Stimulated activated naive CD8-positive, alpha-beta T cell treated with anti-CD3 and anti-CD28 coated beads, Interleukin-15, Interleukin-2, amounts not matched to agents 100 ng/mL and 50 ng/mL, for 24 hours (primary cell): ENCODE results near the gene ZNF791.
A peak's percentile ranks its signal among the peaks of the same experiment; 100 is the strongest.
"Not testable (repeated sequence)": the region's sequence is repeated elsewhere in the genome, so short reads cannot be mapped to it uniquely, and the experiment has no call there.

ENCODE experiments used
- H3K27ac Mint-ChIP-seq: one replicate; pipeline ENCODE4 v1.8.0; 2021; ENCODE audit warnings: mild to moderate bottlenecking, mixed read lengths
- H3K27me3 Mint-ChIP-seq: one replicate; pipeline ENCODE4 v1.8.0; 2021; ENCODE audit warnings: mixed read lengths
- H3K36me3 Mint-ChIP-seq: one replicate; pipeline ENCODE4 v1.8.0; 2021; ENCODE audit warnings: low read depth, mixed read lengths
- H3K4me1 Mint-ChIP-seq: one replicate; pipeline ENCODE4 v1.8.0; 2021; ENCODE audit warnings: low read depth, mixed read lengths
- H3K4me3 Mint-ChIP-seq: one replicate; pipeline ENCODE4 v1.8.0; 2021; ENCODE audit warnings: mild to moderate bottlenecking, mixed read lengths
- H3K9me3 Mint-ChIP-seq: one replicate; pipeline ENCODE4 v1.8.0; 2021; ENCODE audit warnings: mixed read lengths

ZNF791 gene

DNA sequence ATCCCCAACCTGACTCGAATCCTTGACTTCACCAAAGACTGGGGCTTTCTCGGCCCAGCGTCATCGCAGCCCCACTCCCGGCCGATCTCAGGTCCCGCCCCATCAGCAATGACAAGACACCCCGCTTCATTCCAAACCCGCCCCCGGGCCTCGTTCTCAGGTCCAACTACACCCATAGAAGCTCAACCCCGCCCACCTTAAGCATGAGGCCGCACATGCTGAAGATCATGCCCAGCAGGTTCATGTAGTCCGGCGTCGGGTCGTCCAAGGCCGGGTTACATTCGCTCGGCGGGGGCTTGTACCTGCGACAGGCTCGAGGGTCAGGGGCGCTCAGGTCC lies 58.2 kb downstream of the ZNF791 start:
- Mint-ChIP-seq H3K36me3 (peaks cover 28% of the 10 kb centered on the region), H3K27me3 (no peaks in the 10 kb centered on the region), H3K27ac (peak overlapping the region; percentile 100), H3K9me3 (no peaks in the 10 kb centered on the region), H3K4me1 (peaks cover 62% of the 10 kb centered on the region), H3K4me3 (peak overlapping the region; percentile 92)

DNA sequence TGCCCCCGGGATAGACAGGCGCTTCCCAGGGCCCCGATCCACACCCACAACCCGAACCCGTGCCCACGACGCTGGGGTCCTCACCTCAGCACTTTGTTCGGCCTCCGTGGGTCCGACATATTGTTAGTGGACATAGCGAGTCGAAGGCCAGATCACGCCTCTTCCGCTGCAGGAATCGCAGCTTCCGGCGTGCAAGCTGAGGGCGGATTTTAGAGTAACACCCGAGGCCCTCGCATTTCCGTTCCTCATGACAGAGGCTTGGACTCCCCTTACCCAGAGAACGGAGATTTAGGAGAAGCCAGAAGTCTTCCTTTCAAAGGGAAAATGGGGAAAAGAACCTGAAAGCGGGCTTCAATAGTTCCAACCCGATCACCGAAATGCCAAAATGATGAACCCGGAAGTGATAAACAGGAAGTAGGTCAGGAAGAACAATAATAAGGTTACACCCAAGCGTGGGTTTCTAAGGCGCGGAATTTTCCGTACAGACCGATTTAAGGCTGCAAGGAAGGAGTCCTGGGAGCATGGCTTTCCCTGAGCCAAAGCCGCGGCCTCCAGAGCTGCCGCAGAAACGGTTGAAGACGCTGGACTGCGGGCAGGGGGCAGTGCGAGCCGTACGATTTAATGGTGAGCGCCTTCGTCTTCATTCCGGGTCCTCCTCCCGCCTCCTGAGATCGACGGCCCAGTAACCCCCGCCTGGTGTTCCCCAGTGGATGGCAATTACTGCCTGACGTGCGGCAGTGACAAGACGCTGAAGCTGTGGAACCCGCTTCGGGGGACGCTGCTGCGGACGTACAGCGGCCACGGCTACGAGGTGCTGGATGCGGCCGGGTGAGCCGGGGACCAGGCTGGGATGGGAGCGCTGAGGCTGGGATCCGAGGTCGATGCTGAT lies 58.8 kb downstream of the ZNF791 start:
- Mint-ChIP-seq H3K9me3 (no peaks in the 10 kb centered on the region), H3K4me1 (peaks cover 56% of the 10 kb centered on the region), H3K4me3 (peak overlapping the region; percentile 92), H3K36me3 (peaks cover 27% of the 10 kb centered on the region), H3K27ac (peak overlapping the region; percentile 100), H3K27me3 (no peaks in the 10 kb centered on the region)

- Mint-ChIP-seq H3K36me3 (peaks cover 20% of the 10 kb centered on the region), H3K27me3 (no peaks in the 10 kb centered on the region), H3K4me1 (peaks cover 48% of the 10 kb centered on the region)
These were observed 59.6 kb downstream of the ZNF791 start for GRCh38 chr19:12670159-12670928.

DNA sequence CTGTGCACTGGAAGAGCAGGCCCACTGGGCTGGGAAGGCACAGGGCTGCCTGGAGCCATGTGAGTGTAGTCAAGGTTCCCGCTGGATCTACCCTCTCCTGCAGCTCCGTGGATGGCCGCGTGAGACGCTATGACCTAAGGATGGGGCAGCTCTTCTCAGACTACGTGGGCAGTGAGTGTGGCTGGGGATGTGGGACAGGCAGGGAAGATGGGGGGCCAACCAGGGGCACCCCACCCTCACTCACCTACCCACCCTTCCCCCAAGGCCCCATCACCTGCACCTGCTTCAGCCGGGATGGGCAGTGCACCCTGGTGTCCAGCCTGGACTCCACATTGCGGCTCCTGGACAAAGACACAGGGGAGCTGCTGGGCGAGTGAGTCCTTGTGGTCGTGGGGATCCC lies 62.0 kb downstream of the ZNF791 start:
- H3K4me1 Mint-ChIP-seq = peaks cover 40% of the 10 kb centered on the region
- peaks cover 33% of the 10 kb centered on the region for H3K36me3 Mint-ChIP-seq
- H3K27me3 Mint-ChIP-seq = no peaks in the 10 kb centered on the region
- H3K4me3 Mint-ChIP-seq = no peak overlapping the region
- no peak overlapping the region for H3K27ac Mint-ChIP-seq
- H3K9me3 Mint-ChIP-seq = no peaks in the 10 kb centered on the region

More at GRCh38 chr19:12670159-12670928, 59.6 kb downstream of the ZNF791 start:
- peak overlapping the region; percentile 100 for H3K27ac Mint-ChIP-seq
- peak overlapping the region; percentile 92 for H3K4me3 Mint-ChIP-seq
- H3K9me3 Mint-ChIP-seq = no peaks in the 10 kb centered on the region

DNA sequence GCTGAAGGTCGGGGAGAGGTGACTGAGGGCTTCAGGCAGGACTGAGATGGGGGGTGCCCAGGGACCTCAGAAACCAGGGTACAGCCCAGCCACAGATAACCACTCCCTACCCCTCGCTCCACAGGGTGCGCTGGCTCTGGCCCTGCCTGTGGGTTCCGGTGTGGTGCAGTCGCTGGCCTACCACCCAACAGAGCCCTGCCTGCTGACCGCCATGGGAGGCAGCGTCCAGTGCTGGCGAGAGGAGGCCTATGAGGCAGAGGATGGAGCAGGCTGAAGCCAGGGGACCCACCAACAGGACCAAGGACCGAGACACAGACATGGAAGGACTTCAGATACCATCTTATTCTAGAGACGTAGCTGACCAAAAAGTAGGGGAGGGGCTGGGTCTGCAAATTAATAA lies 64.7 kb downstream of the ZNF791 start:
- peaks cover 34% of the 10 kb centered on the region for H3K4me1 Mint-ChIP-seq
- no peaks in the 10 kb centered on the region for H3K27me3 Mint-ChIP-seq
- no peaks in the 10 kb centered on the region for H3K9me3 Mint-ChIP-seq
- no peak overlapping the region for H3K4me3 Mint-ChIP-seq
- peaks cover 44% of the 10 kb centered on the region for H3K36me3 Mint-ChIP-seq
- no peak overlapping the region for H3K27ac Mint-ChIP-seq

DNA sequence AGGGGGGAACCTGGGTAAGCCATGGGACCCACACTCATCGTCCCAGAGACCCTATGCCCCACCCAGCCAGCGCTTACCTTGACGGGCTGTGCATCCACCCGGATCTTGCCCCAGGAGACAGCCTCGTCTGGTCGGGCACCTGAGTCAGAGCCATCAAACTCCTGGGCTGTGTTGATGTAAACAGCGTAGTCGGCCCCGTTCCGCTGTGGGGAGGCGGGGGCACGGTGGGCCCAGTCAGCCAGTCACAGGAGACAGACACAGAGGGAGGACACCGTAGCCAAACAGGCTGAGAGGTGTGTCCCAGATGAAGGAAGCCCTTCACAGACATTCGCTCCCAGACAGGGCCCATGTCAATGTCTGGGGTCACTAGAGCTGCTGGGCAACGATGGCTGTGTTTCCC lies 65.2 kb downstream of the ZNF791 start:
- Mint-ChIP-seq H3K36me3 (peaks cover 41% of the 10 kb centered on the region), H3K27ac (no peak overlapping the region), H3K27me3 (no peaks in the 10 kb centered on the region), H3K9me3 (no peaks in the 10 kb centered on the region), H3K4me1 (peaks cover 31% of the 10 kb centered on the region), H3K4me3 (no peak overlapping the region)

- peaks cover 46% of the 10 kb centered on the region for H3K36me3 Mint-ChIP-seq
- H3K9me3 Mint-ChIP-seq = no peaks in the 10 kb centered on the region
- peak overlapping the region; percentile 9 for H3K27ac Mint-ChIP-seq
These were observed 65.7 kb downstream of the ZNF791 start for GRCh38 chr19:12676384-12676792.

GRCh38 chr19:12676928-12677327 lies 66.2 kb downstream of the ZNF791 start:
- no peak overlapping the region for H3K4me3 Mint-ChIP-seq
- no peaks in the 10 kb centered on the region for H3K27me3 Mint-ChIP-seq
- no peaks in the 10 kb centered on the region for H3K9me3 Mint-ChIP-seq
- peak overlapping the region; percentile 48 for H3K27ac Mint-ChIP-seq
- peaks cover 36% of the 10 kb centered on the region for H3K4me1 Mint-ChIP-seq
- peaks cover 43% of the 10 kb centered on the region for H3K36me3 Mint-ChIP-seq

More at GRCh38 chr19:12676384-12676792, 65.7 kb downstream of the ZNF791 start:
- Mint-ChIP-seq H3K4me3 (no peak overlapping the region), H3K4me1 (peaks cover 35% of the 10 kb centered on the region), H3K27me3 (no peaks in the 10 kb centered on the region)

DNA sequence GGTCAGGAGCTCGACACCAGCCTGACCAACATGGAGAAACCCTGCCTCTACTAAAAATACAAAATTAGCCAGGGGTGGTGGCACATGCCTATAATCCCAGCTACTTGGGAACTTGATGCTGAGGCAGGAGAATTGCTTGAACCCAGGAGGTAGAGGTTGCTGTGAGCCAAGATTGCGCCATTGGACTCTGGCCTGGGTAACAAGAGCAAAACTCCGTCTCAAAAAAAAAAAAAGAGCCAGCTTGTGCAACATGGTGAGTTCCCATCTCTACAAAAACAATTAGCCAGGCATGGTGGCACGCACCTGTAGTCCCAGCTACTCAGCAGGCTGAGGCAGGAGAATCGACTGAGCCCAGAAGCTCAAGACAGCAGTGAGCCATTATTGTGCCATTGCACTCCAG lies 67.3 kb downstream of the ZNF791 start:
- not testable (repeated sequence) for H3K9me3 Mint-ChIP-seq, H3K27me3 Mint-ChIP-seq, H3K27ac Mint-ChIP-seq, H3K4me3 Mint-ChIP-seq
- peaks cover 33% of the 10 kb centered on the region for H3K4me1 Mint-ChIP-seq
- peaks cover 40% of the 10 kb centered on the region for H3K36me3 Mint-ChIP-seq

DNA sequence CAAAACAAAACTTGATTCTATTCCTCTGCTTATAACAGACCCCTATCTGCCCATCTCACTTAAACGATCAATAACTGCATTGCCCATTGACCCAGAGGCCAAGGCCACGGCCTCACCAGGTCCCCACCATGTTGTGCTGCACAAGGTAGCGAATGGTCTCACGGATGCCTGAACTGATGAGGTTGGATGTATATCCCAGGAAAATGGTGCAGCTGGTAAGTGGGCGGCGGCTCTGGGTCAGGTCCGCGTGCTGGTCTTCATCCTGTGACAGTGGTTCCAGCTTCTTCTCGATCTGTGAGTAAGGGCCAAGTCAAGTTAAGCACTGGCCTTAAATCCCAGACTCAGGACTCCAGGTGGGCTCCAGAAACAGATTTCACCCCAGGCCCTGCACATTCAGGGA lies 69.3 kb downstream of the ZNF791 start:
- peak overlapping the region; percentile 100 for H3K4me3 Mint-ChIP-seq
- no peaks in the 10 kb centered on the region for H3K9me3 Mint-ChIP-seq
- peaks cover 31% of the 10 kb centered on the region for H3K36me3 Mint-ChIP-seq
- peaks cover 33% of the 10 kb centered on the region for H3K4me1 Mint-ChIP-seq
- peak overlapping the region; percentile 45 for H3K27ac Mint-ChIP-seq
- H3K27me3 Mint-ChIP-seq = no peaks in the 10 kb centered on the region

GRCh38 chr19:12681074-12681987 lies 70.6 kb downstream of the ZNF791 start, which contains the start of gene DHPS:
DHPS (minus strand) TSS chr19:12681880; CDS start chr19:12681766, 114 bp downstream.
- Mint-ChIP-seq H3K4me1 (peaks cover 31% of the 10 kb centered on the region), H3K9me3 (no peaks in the 10 kb centered on the region), H3K36me3 (peaks cover 28% of the 10 kb centered on the region), H3K27ac (peak within 1 kb of the TSS; percentile 97), H3K4me3 (peak within 1 kb of the TSS; percentile 100), H3K27me3 (no peaks in the 10 kb centered on the region)
